ENCODE measurements around the gene GSX2.
"Not testable (repeated sequence)": the region's sequence is repeated elsewhere in the genome, so short reads cannot be mapped to it uniquely, and the experiment has no call there.

Gene GSX2

GRCh38 chr4:54107951-54108748, 8.2 kb downstream of the GSX2 start:
- no peak for DNase-seq

DNA sequence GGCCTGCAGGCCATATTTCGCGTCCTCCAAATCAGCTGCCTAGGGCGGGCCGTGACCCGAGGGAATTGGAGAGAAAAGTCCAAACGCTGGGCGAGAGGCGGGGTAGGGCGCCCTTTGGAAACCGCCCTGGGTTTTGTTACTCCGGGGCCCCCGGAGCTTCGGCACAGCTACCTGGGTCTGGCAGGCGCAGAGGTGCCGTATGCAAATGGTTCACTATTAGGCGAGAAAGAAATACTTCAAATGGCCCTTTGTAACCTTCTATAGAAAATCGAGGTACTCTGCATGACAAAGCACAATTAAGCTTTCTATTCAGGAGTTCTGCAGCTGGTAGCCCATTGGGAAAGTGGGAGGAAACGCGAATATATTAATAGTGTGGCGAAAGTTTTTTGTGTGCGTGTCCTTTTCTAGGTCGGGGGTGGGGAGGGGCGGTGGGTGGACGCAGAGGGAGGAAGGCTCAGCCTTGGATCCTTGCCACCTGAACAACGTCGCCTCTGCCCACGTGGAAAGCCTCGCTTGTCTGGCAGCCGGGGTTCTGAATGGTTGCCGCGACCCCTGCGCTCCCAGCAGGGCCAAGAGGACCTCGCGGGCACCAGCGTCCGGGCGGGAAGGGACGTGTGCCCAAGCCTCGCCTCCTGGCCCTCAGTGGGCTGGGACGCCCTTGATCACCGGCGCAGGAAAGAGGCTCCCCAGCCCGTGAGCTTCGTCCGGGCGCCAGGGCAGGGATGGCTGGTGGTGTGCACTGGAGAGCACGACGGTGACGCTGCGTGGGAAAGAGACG, 9.5 kb downstream of the GSX2 start:
- DNase-seq, result no peak

DNA sequence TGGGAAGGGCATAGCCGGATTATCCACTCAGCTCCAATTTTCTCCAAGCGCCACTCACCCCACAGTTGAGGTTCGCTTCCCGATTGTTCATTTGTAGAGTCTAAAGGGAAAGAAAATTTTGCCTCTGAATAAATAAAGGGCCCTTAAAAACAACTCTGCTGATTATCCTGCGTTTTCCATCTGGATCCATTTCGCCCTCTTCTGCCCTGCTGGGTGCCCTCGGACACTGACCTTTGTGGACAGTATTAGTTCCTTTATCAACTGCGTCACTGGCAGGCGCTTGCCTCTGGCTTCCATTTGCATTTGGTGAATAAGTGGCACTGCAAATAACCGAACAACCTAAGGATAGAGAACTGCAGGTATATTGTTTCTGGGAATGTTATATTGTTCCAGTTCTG, 10.1 kb downstream of the GSX2 start:
- no peak for DNase-seq

DNA sequence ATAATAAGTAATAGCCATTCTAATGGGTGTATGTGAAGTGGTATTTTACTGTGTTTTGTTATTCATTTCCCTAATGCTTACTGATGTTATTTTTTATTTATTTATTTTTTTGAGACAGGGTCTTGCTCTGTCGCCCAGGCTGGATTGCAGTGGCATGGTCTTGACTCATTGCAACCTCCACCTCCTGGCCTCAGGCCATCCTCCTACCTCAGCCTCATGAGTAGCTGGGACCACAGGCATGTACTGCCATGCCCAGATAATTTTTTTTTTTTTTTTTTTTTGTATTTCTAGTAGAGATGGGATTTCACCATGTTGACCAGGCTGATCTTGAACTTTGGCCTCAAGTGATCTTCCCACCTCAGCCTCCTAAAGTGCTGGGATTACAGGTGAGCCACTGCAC, 13.2 kb downstream of the GSX2 start:
- DNase-seq, result not testable (repeated sequence)

GRCh38 chr4:54116246-54116645, 16.3 kb downstream of the GSX2 start:
- not testable (repeated sequence) for DNase-seq

DNA sequence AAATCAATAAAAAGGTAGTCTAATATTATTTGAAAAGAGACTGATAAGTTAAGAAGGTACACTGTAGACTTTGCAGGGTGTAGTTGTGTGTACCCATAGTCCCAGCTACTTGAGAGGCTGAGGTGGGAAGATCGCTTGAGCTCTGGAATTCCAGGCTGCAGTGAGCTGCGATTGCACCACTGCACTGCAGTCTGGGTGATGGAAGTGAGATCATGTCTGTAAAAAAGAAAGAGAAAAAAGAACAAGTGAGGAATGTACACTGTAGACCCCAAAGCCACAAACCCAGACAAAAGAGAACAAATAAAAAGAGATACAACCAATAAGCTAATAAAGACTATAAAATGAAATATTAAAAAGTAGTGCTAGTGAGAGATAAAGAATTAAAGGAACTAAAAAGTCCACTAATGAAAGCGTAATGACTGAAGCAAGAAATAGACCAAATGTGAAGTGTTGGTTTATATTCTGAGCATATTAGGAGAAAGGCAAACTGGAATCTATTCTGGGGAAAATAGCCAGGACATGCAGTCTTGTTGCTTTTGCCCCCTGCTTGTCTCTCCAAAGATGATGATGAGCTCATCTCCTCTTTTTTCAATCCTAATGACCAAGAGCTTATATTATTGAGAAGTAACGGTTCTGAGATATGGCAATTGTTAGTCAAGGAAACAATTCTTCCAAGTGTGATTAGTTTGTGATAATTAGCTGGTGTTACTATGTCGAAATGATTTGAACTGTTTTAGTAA, 19.1 kb downstream of the GSX2 start:
- DNase-seq, result no peak

GRCh38 chr4:54120518-54120917, 20.6 kb downstream of the GSX2 start:
- no peak for DNase-seq

DNA sequence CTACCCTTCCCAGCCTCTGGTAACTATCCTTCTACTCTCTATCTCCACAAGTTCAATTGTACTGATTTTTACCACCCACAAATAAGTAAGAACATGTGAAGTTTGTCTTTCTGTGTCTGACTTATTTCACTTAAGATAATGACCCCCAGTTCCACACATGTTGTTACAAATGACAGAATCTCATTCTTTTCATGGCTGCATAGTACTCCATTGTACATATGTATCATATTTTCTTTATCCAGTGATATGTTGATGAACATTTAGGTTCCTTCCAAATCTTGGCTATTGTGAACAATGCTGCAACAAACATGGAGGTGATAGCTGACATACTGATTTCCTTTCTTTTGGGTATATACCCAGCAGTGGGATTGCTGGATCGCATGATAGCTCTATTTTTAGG, 27.7 kb downstream of the GSX2 start:
- no peak for DNase-seq

GRCh38 chr4:54128694-54129093, 28.7 kb downstream of the GSX2 start:
- DNase-seq, result not testable (repeated sequence)

DNA sequence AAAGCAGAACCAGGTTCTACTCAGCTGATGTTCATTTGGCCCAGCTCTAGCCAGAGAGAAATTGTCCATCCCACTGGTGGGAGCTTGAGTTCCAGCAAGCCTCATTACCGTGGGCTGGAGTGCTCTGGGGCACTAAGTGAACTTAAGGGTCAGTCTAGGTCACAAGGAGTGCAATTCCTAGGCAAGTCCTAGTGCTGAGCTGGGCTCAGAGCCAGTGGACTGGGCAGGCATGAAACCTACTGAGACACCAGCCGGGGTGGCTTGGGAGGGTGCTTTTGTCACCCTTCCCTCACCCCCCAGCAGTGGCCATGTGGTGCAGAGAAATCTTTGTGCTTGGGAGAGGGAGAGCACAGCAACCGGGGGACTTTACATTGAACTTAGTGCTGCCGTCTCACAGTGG, 39.4 kb downstream of the GSX2 start:
- DNase-seq, result no peak

GRCh38 chr4:54140287-54140686, 40.3 kb downstream of the GSX2 start:
- no peak for DNase-seq

DNA sequence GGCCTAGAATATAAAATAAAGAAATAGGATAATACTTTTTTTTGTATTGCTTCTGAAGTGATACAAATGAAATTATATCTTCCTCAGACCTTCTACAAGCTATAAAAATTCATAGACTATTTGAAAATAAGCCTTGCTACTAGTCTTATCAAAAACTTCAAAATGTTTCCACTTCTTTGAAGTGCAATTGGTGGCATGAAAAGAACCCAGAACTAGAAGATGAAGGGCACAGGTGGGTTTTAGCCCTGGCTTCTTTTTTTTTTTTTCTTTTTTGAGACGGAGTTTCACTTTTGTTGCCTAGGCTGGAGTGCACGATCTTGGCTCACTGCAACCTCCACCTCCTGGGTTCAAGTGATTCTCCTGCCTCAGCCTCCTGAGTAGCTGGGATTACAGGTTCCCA, 44.2 kb downstream of the GSX2 start:
- no peak for DNase-seq

GRCh38 chr4:54144661-54145171, 44.8 kb downstream of the GSX2 start:
- DNase-seq, result no peak

DNA sequence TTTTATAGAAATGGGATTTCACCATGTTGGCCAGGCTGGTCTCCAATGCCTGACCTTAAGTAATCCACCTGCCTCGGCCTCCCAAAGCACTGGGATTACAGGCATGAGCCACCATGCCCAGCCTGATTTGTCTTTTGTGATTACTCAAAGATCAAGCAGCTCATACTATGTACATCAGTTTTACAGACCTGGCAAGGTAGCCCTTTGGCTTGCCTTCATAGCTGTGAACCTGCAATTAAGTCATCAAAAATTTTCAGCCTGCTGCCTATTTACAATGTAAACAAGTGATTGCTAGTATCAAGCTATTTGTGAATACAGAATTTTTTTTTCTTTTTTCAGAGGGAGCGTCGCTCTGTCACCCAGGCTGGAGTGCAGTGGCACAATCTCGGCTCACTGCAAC, 46.2 kb downstream of the GSX2 start:
- no peak for DNase-seq

DNA sequence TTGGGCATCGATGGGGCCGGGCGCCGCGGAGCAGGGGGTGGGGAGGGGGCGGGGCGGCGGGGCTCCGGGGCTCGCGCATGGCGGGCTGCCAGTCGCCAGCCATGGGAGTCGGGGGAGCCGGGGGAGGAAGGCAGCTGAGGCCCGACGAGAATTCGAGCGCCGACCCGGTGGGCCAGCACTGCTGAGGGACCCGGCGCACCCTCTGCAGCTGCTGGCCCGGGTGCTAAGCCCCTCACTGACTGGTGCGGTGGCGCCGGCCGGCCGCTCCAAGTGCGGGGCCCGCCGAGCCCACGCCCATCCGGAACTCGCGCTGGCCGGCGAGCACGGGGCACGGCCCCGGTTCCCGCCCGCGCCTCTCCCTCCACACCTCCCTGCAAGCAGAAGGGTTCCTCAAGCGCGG, 49.4 kb downstream of the GSX2 start:
- DNase-seq, result no peak

Measured in stimulated activated CD4-positive, alpha-beta T cell treated with anti-CD3 and anti-CD28 coated beads, Interleukin-1b, Interleukin-23, amount 100 ng/mL, for 48 hours (primary cell).